Body of pancreas (tissue), 4 donors: Measurements from ENCODE around the gene GPNMB. TPM values are rescaled to one million over a fixed set of nuclear protein-coding genes. Genes with fewer than 3 reads are reported as not detected.

Experiments
- ATAC-seq: fragments of 150-250 bp; one replicate; pipeline ENCODE4 v1.9.1; 2016
- DNase-seq, 4 donors: peaks; one replicate each; pipeline ENCODE4 v3.0.0-alpha.2; 2019
- H3K27ac ChIP-seq, 4 donors: fragments of 200-600 bp; sonication (generic); 1 replicate in 3 of 4; 2 replicates in 1 of 4; pipeline versions ENCODE4 v1.5.1 to v1.6.1; 2016 to 2019; ENCODE audit warnings: mild to moderate bottlenecking in 1 of 4, mixed read lengths in 1 of 4, moderate library complexity in 1 of 4
- H3K27me3 ChIP-seq, 2 donors: fragments of 200-600 bp; sonication (generic); one replicate each; pipeline ENCODE4 v1.6.0; 2016; ENCODE audit warnings: mild to moderate bottlenecking in 1 of 2
- H3K36me3 ChIP-seq, 2 donors: fragments of 200-600 bp; sonication (generic); replicated peaks in 1 of 2; 2 replicates each; pipeline ENCODE4 v1.5.1; 2016; ENCODE audit warnings: low read depth in 2 of 2; ENCODE audit not compliant: insufficient read depth in 1 of 2
- H3K4me1 ChIP-seq: fragments of 200-600 bp; sonication (generic); one replicate; pipeline ENCODE4 v1.6.0; 2016
- H3K4me3 ChIP-seq, 2 donors: fragments of 200-600 bp; sonication (generic); 1 replicate in 1 of 2; 2 replicates in 1 of 2; pipeline ENCODE4 v1.5.1; 2016 to 2019
- H3K9me3 ChIP-seq, 3 donors: fragments of 200-600 bp; sonication (generic); 1 replicate in 2 of 3; 2 replicates in 1 of 3; pipeline ENCODE4 v1.5.1; 2016
- POLR2A ChIP-seq, 3 donors: fragments of 450-650 bp; IDR thresholded peaks; one replicate each; pipeline ENCODE4 v1.6.1; 2016; ENCODE audit warnings: antibody characterized with exemption in 3 of 3, mild to moderate bottlenecking in 2 of 3
- WGBS, 2 donors: methylation state at CpG; one replicate each; pipeline ENCODE4 v1.1.5; 2017; 5-methylcytosine and 5-hydroxymethylcytosine counted together
- intact Hi-C: fragments of 100-400 bp; cut with DNase I; formaldehyde crosslinking; loops from one replicate; pipeline ENCODE4 v1.15.1; 2023
- total RNA-seq, 2 donors: library from RNA; depleted of rRNA; stranded (reverse); fragments of >200 nt; gene quantifications; one replicate each; pipeline ENCODE4 v1.1.0, GENCODE V29; 2016
- TF ChIP-seq, protein P1 (sequence below), 7 experiments: fragments of 450-650 bp in 4 of 7; fragments of 200-600 bp in 3 of 7; sonication (generic) in 3 of 7; IDR thresholded peaks; one replicate each; pipeline ENCODE4 v1.5.1; 2016 to 2019; ENCODE audit warnings: antibody characterized with exemption in 7 of 7

Gene GPNMB
- total RNA-seq, 2 donors from 2014 or later: 17.5 to 18.9 TPM

DNA sequence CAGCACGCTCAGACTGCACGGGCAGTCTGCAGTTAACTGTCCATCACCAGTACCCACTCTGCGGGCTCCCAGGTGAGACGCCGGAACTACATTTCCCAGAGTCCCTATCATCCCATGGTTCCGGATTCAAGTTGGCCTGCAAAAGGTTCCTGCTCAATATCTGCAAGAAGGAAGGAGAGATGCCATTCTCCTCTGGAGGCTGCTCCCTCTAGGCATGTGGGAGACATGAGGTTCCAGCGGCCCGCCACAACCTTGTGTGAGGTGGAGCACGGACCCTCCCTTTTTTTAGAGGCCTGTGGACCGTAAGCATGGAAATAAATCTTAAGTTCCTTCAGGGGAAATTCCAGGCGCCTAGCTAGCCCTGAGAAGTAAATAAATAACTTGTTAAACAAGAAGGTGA, 35.0 kb upstream of the GPNMB start:
- WGBS, 2 donors: 43 to 51% methylated on average over 11 of the region's 11 CpGs
- TF ChIP-seq POLR2A (IDR thresholded peaks at IDR 0.05): no peak
- TF ChIP-seq, protein P1, sequence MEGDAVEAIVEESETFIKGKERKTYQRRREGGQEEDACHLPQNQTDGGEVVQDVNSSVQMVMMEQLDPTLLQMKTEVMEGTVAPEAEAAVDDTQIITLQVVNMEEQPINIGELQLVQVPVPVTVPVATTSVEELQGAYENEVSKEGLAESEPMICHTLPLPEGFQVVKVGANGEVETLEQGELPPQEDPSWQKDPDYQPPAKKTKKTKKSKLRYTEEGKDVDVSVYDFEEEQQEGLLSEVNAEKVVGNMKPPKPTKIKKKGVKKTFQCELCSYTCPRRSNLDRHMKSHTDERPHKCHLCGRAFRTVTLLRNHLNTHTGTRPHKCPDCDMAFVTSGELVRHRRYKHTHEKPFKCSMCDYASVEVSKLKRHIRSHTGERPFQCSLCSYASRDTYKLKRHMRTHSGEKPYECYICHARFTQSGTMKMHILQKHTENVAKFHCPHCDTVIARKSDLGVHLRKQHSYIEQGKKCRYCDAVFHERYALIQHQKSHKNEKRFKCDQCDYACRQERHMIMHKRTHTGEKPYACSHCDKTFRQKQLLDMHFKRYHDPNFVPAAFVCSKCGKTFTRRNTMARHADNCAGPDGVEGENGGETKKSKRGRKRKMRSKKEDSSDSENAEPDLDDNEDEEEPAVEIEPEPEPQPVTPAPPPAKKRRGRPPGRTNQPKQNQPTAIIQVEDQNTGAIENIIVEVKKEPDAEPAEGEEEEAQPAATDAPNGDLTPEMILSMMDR (IDR thresholded peaks at IDR 0.05): no peak
- Histone ChIP-seq H3K27me3 (no peaks in the 10 kb centered on the region), H3K4me3 (no peak overlapping the region), H3K36me3 (no peaks in the 10 kb centered on the region), H3K9me3 (no peaks in the 10 kb centered on the region), H3K27ac (no peak overlapping the region), H3K4me1 (peaks cover 5% of the 10 kb centered on the region)
- ATAC-seq (no peak), DNase-seq (no peak)
- intact Hi-C loops: no loop called here

DNA sequence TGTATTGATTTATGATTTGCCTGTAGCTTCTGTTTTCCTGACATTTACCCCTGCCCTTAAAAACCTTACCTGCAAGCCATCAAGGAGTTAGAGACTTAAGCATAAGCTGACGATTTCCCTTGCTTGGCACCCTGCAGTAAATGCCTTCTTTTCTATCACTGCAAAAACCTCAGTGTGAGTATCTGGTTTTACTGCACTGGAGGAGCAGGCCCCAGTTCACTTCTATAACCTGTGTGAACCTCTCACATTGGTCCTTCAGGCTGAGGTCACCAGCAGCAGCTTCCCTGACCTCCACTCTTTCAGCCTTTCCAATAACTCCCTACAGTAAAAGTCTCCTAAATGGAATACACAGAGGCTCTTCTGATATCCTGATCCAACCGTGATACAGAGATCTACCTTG, 34.2 kb upstream of the GPNMB start:
- no peak for ATAC-seq
- H3K9me3 ChIP-seq: no peaks in the 10 kb centered on the region
- TF ChIP-seq POLR2A (IDR thresholded peaks at IDR 0.05): no peak
- TF ChIP-seq, protein P1 (IDR thresholded peaks at IDR 0.05): no peak
- peaks cover 5% of the 10 kb centered on the region for H3K4me1 ChIP-seq
- no peak for DNase-seq
- H3K27me3 ChIP-seq: no peaks in the 10 kb centered on the region
- intact Hi-C loops: no loop called here
- WGBS, 2 donors: 77 to 79% methylated on average over 2 of the region's 2 CpGs
- H3K36me3 ChIP-seq: no peaks in the 10 kb centered on the region
- H3K4me3 ChIP-seq: no peak overlapping the region
- no peak overlapping the region for H3K27ac ChIP-seq

DNA sequence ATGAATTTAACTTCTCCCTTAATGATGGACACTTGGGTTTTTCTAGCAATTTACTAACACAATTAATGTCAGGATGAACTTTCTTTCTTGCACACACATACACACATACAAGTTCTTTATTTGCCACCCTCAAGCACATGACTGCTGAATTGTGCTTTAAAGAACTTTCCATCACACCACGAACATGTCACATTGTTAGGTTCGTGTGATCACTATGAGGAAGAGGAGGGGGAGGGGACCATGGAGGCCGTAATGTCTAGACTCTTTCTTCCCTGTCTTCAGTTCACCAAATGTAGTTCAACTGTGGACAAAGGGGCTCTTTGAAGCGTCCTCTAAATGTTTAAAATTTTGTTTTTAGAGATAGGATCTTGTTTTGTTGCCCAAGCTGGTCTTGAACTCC, 33.7 kb upstream of the GPNMB start:
- 63 to 71% methylated on average over 4 of the region's 4 CpGs for WGBS, 2 donors
- intact Hi-C loops: no loop called here
- Histone ChIP-seq H3K4me3 (no peak overlapping the region), H3K27ac (no peak overlapping the region), H3K36me3 (no peaks in the 10 kb centered on the region), H3K9me3 (no peaks in the 10 kb centered on the region), H3K27me3 (no peaks in the 10 kb centered on the region), H3K4me1 (peaks cover 5% of the 10 kb centered on the region)
- DNase-seq: peak in 1 of 4 donors; percentile 21
- TF ChIP-seq POLR2A (IDR thresholded peaks at IDR 0.05): no peak
- TF ChIP-seq, protein P1 (IDR thresholded peaks at IDR 0.05): no peak
- no peak for ATAC-seq

DNA sequence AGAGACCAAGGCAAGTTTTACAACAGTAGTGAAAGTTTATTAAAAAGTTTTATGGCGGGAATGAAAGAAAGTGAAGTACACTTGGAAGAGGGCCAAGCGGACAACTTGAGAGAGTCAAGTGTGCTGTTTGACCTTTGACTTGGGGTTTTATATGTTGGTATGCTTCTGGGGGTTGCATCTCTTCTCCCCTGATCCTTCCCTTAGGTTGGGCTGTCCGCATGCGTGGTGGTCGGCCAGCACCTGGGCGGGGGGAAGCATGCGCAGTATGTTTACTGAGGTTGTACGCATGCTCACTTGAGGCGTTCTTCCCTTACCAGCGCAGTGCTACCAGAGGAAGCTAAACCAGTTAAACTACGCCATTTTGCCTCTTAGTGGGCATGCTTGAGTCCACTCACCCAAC, 32.8 kb upstream of the GPNMB start:
- 91 to 94% methylated on average over 11 of the region's 11 CpGs for WGBS, 2 donors
- intact Hi-C loops: no loop called here
- Histone ChIP-seq H3K27ac (no peak overlapping the region), H3K36me3 (no peaks in the 10 kb centered on the region), H3K4me1 (peaks cover 5% of the 10 kb centered on the region), H3K4me3 (no peak overlapping the region), H3K9me3 (no peaks in the 10 kb centered on the region), H3K27me3 (no peaks in the 10 kb centered on the region)
- no peak for ATAC-seq
- DNase-seq: no peak
- no peak for TF ChIP-seq POLR2A (IDR thresholded peaks at IDR 0.05)
- TF ChIP-seq, protein P1 (IDR thresholded peaks at IDR 0.05): no peak

DNA sequence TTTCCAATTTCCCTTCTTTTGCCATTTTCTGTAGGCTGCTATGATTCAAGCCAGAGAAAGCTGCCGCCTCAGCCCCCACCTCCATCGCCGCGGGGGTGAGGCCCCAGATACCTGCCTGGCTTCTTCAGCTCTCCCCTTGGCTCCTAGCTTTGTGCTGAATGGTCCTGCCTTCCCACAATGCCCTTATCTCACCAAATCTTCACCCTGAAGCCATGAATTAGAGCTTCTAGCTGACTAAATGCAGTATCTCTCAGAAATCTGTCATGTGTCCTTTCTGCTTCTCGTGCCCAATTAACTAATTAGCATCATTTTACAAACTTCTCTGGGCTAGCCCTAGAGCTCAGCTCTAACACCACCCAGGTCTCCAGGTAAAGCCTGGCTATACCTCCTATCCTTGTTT, 32.2 kb upstream of the GPNMB start:
- peaks cover 5% of the 10 kb centered on the region for H3K4me1 ChIP-seq
- H3K27ac ChIP-seq: no peak overlapping the region
- intact Hi-C loops: no loop called here
- H3K9me3 ChIP-seq: no peaks in the 10 kb centered on the region
- ATAC-seq: no peak
- 86 to 89% methylated on average over 5 of the region's 5 CpGs for WGBS, 2 donors
- TF ChIP-seq, protein P1 (IDR thresholded peaks at IDR 0.05): no peak
- TF ChIP-seq POLR2A (IDR thresholded peaks at IDR 0.05): no peak
- H3K27me3 ChIP-seq: no peaks in the 10 kb centered on the region
- DNase-seq: no peak
- no peaks in the 10 kb centered on the region for H3K36me3 ChIP-seq
- H3K4me3 ChIP-seq: no peak overlapping the region
